HEK293 (cell line): ENCODE results near the gene SPIRE2.
A peak's percentile ranks its signal among the peaks of the same experiment; 100 is the strongest.

ENCODE experiments used
- CTCF ChIA-PET: fragments of 350-600 bp; formaldehyde crosslinking; extraction: SDS; loops from one replicate; lab custom pipeline; 2021; ENCODE audit warnings: antibody characterized with exemption; lab: Yijun Ruan, JAX
- POLR2A ChIA-PET: fragments of 300-600 bp; formaldehyde crosslinking; extraction: SDS; loops from one replicate; lab custom pipeline; 2020; ENCODE audit warnings: antibody characterized with exemption, inconsistent platforms; lab: Yijun Ruan, JAX
- H3K27ac ChIP-seq: fragments of 200-500 bp; sonication (Bioruptor generic); 2 replicates; pipeline ENCODE4 v1.5.1; 2014; ENCODE audit warnings: low read depth, low read length, control low read depth, inconsistent platforms; ENCODE audit errors: extremely low read depth
- H3K36me3 ChIP-seq, 2 experiments: fragments of 200-500 bp in 1 of 2; sonication (Bioruptor generic) in 1 of 2; 1 replicate in 1 of 2; 2 replicates in 1 of 2; pipeline ENCODE4 v1.5.1; 2014 to 2017; ENCODE audit warnings: inconsistent platforms in 2 of 2, low read length in 2 of 2; ENCODE audit not compliant: control insufficient read depth in 2 of 2, insufficient read depth in 1 of 2
- H3K4me1 ChIP-seq: fragments of 200-500 bp; sonication (Bioruptor generic); 2 replicates; pipeline ENCODE4 v1.5.1; 2014; ENCODE audit warnings: mild to moderate bottlenecking, low read length, inconsistent platforms; ENCODE audit not compliant: control insufficient read depth, insufficient read depth
- H3K4me3 ChIP-seq: 2 replicates; pipeline ENCODE4 v1.5.1; 2011; ENCODE audit warnings: low read depth, mild to moderate bottlenecking, control low read depth, low read length, moderate library complexity
- H3K9me3 ChIP-seq: fragments of 200-500 bp; sonication (Bioruptor generic); 2 replicates; pipeline ENCODE4 v1.5.1; 2014; ENCODE audit warnings: low read depth, low read length, inconsistent platforms; ENCODE audit not compliant: control insufficient read depth, insufficient read depth
- KLF1 ChIP-seq: fragments of 450-650 bp; formaldehyde crosslinking; IDR thresholded peaks from 2 replicates; pipeline ENCODE4 v1.5.1; 2016; ENCODE audit warnings: missing biosample characterization, missing genetic modification characterization
- KLF16 ChIP-seq: fragments of 450-650 bp; formaldehyde crosslinking; IDR thresholded peaks from 2 replicates; pipeline ENCODE4 v1.5.1; 2017; ENCODE audit warnings: missing biosample characterization, missing genetic modification characterization
- SCRT1 ChIP-seq: fragments of 450-650 bp; formaldehyde crosslinking; IDR thresholded peaks from 2 replicates; pipeline ENCODE4 v1.5.1; 2016; ENCODE audit warnings: missing biosample characterization, missing genetic modification characterization, borderline replicate concordance
- ZBTB20 ChIP-seq: fragments of 450-650 bp; formaldehyde crosslinking; IDR thresholded peaks from 2 replicates; pipeline ENCODE4 v1.5.1; 2016; ENCODE audit warnings: missing biosample characterization, missing genetic modification characterization
- ZBTB7A ChIP-seq: fragments of 450-650 bp; formaldehyde crosslinking; IDR thresholded peaks from 2 replicates; pipeline ENCODE4 v1.5.1; 2016; ENCODE audit warnings: low read depth, missing biosample characterization, missing genetic modification characterization
- ZBTB8A ChIP-seq: fragments of 450-650 bp; formaldehyde crosslinking; IDR thresholded peaks from 2 replicates; pipeline ENCODE4 v1.5.1; 2016; ENCODE audit warnings: missing biosample characterization, missing genetic modification characterization
- ZIC2 ChIP-seq: fragments of 450-650 bp; formaldehyde crosslinking; IDR thresholded peaks from 2 replicates; pipeline ENCODE4 v1.5.1; 2016; ENCODE audit warnings: missing biosample characterization, missing genetic modification characterization
- ZNF132 ChIP-seq: fragments of 450-650 bp; formaldehyde crosslinking; IDR thresholded peaks from 2 replicates; pipeline ENCODE4 v1.5.1; 2017; ENCODE audit warnings: missing biosample characterization, missing genetic modification characterization, borderline replicate concordance
- ZNF394 ChIP-seq: fragments of 450-650 bp; formaldehyde crosslinking; IDR thresholded peaks from 2 replicates; pipeline ENCODE4 v1.5.1; 2016; ENCODE audit warnings: missing biosample characterization, missing genetic modification characterization, mild to moderate bottlenecking, moderate library complexity, borderline replicate concordance
- ZNF48 ChIP-seq: fragments of 450-650 bp; formaldehyde crosslinking; IDR thresholded peaks from 2 replicates; pipeline ENCODE4 v1.5.1; 2016; ENCODE audit warnings: missing biosample characterization, missing genetic modification characterization
- ZNF561 ChIP-seq: fragments of 450-650 bp; IDR thresholded peaks from 2 replicates; pipeline ENCODE4 v1.5.1; 2018; ENCODE audit warnings: missing biosample characterization, missing genetic modification characterization, borderline replicate concordance
- ZNF585B ChIP-seq: fragments of 450-650 bp; formaldehyde crosslinking; IDR thresholded peaks from 2 replicates; pipeline ENCODE4 v1.5.1; 2016; ENCODE audit warnings: missing biosample characterization, missing genetic modification characterization
- ZNF600 ChIP-seq: fragments of 450-650 bp; formaldehyde crosslinking; IDR thresholded peaks from 2 replicates; pipeline ENCODE4 v1.5.1; 2016; ENCODE audit warnings: missing biosample characterization, missing genetic modification characterization
- TF ChIP-seq, protein P1 (sequence below): sonication (generic); formaldehyde crosslinking; IDR thresholded peaks from 2 replicates; pipeline ENCODE4 v1.8.1; 2022; ENCODE audit warnings: mild to moderate bottlenecking, moderate library complexity, missing genetic modification reagents
- TF ChIP-seq, protein P2 (sequence below): fragments of 450-650 bp; formaldehyde crosslinking; IDR thresholded peaks from 2 replicates; pipeline ENCODE4 v1.5.1; 2016; ENCODE audit warnings: missing biosample characterization, missing genetic modification characterization
- TF ChIP-seq, protein P3 (sequence below): fragments of 450-650 bp; formaldehyde crosslinking; IDR thresholded peaks from 2 replicates; pipeline ENCODE4 v1.5.1; 2016; ENCODE audit warnings: missing biosample characterization, missing genetic modification characterization
- TF ChIP-seq, protein P4 (sequence below): fragments of 450-650 bp; formaldehyde crosslinking; IDR thresholded peaks from 2 replicates; pipeline ENCODE4 v1.5.1; 2016; ENCODE audit warnings: missing biosample characterization, missing genetic modification characterization

The SPIRE2 gene

DNA sequence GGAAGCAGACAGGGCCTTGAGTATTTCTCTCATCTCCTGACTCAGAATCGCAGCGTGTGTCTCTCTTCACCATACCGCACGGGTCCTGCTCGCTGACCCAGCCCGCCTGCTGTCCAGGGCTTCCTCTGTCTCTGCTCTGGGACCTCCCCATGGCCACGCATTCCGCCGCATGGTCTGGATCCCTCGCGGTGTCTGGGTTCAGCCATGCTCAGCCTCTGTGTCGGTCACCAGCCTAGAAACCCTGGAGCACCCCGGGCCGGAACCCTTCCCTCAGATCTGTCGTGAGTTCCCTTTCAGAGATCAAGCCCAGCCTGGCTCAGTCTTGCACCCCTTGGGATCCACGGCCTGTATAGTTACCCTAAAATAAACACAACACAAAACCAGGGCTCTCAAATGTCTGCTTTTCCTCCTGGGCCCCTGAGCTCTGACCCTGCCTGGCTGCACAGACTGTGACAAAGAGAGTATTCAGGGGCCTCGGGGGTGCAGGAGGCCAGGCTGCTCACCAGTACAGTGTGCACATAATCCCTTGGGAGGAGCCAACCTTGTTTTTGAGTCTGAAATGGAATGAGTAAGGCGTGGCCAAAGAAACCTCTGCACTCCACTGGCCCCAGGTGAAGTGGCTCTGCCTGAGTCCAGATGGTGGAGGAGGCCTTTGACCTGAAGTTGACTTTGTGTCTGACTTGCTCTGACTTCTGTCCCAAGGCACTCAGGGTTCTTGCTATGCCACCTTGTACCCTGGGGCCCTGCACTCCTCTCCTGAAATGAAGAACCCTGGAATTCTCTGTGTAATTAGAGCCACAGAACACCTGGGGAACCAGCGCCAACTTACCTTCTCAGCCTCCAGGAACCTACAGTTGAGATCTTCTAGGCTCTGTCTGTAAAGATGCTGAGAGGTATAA is 5.8 kb upstream of the SPIRE2 start:
- H3K36me3 ChIP-seq: no peaks in the 10 kb centered on the region
- TF ChIP-seq, protein P1, sequence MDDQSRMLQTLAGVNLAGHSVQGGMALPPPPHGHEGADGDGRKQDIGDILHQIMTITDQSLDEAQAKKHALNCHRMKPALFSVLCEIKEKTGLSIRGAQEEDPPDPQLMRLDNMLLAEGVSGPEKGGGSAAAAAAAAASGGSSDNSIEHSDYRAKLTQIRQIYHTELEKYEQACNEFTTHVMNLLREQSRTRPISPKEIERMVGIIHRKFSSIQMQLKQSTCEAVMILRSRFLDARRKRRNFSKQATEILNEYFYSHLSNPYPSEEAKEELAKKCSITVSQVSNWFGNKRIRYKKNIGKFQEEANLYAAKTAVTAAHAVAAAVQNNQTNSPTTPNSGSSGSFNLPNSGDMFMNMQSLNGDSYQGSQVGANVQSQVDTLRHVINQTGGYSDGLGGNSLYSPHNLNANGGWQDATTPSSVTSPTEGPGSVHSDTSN: no peak
- TF ChIP-seq KLF1 (tag by site-specific recombination) (0 out of 2 replicates have a peak, but pooled peaks have one; percentile 12), ZNF132 (tag by site-specific recombination) (no peak), ZBTB20 (tag by site-specific recombination) (peak; percentile 58), ZNF600 (tag by site-specific recombination) (peak; percentile 52; the same call in 1 of the 2 replicates), KLF16 (tag by site-specific recombination) (no peak), SCRT1 (tag by site-specific recombination) (no peak), ZNF585B (tag by site-specific recombination) (peak; percentile 46), ZNF561 (tag by site-specific recombination) (no peak)
- TF ChIP-seq, protein P2, sequence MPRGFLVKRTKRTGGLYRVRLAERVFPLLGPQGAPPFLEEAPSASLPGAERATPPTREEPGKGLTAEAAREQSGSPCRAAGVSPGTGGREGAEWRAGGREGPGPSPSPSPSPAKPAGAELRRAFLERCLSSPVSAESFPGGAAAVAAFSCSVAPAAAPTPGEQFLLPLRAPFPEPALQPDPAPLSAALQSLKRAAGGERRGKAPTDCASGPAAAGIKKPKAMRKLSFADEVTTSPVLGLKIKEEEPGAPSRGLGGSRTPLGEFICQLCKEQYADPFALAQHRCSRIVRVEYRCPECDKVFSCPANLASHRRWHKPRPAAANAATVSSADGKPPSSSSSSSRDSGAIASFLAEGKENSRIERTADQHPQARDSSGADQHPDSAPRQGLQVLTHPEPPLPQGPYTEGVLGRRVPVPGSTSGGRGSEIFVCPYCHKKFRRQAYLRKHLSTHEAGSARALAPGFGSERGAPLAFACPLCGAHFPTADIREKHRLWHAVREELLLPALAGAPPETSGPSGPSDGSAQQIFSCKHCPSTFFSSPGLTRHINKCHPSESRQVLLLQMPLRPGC (tag by site-specific recombination): no peak
- CTCF ChIA-PET: interaction anchor here (1.7 kb wide), 1 partner anchor 38 kb away, joined by 8 read pairs; no protein-coding TSS in a partner anchor
- H3K9me3 ChIP-seq: no peaks in the 10 kb centered on the region
- H3K27ac ChIP-seq: no peak overlapping the region; the same call in 1 of the 2 replicates
- POLR2A ChIA-PET: interaction anchor here (0.9 kb wide), 1 partner anchor 51 kb away, joined by 3 read pairs; the partner anchor contains the start of gene TCF25
- no peak overlapping the region for H3K4me3 ChIP-seq
- peaks cover 10% of the 10 kb centered on the region for H3K4me1 ChIP-seq

DNA sequence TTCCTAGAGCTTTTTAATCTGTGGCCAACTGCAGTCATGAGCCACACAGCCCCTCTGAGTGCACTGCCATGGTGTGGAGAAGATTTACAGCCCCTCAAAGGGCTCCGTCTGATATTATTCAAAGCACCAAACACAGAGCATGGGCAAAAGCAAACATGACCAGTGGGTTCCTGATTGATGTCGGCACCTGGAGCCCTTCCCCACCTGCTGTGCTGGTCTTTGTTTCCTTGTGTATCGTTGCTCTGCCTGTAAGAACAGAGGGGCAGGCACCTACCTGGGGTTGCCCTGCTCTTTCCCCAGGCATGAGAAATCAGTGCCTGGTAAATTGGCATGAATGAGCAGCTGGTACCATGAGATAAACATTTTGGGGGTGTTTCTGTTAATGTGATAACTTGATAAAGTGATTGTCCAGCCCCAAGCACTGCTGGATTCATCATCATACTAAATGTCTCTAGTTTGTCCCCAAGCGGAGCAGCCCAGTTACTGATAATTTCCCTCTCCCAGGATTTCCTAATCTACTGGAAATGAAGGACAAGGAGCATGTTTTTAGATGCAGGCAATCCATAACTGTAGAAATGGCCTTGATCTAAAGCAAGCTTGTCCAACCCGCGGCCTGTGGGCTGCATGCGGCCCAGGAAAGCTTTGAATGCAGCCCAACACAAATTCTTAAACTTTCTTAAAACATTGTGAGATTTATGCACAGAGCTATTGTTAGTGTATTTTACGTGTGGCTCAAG is 5.0 kb upstream of the SPIRE2 start:
- Histone ChIP-seq H3K27ac (no peak overlapping the region), H3K4me1 (peaks cover 14% of the 10 kb centered on the region), H3K4me3 (no peak overlapping the region), H3K9me3 (no peaks in the 10 kb centered on the region), H3K36me3 (no peaks in the 10 kb centered on the region)
- TF ChIP-seq ZBTB8A (tag by site-specific recombination): peak; percentile 43; the same call in 1 of the 2 replicates
- TF ChIP-seq ZNF48 (tag by site-specific recombination): no peak
- TF ChIP-seq ZIC2 (tag by site-specific recombination): peak; percentile 75
- no peak for TF ChIP-seq ZBTB7A (tag by site-specific recombination)
- TF ChIP-seq, protein P3, sequence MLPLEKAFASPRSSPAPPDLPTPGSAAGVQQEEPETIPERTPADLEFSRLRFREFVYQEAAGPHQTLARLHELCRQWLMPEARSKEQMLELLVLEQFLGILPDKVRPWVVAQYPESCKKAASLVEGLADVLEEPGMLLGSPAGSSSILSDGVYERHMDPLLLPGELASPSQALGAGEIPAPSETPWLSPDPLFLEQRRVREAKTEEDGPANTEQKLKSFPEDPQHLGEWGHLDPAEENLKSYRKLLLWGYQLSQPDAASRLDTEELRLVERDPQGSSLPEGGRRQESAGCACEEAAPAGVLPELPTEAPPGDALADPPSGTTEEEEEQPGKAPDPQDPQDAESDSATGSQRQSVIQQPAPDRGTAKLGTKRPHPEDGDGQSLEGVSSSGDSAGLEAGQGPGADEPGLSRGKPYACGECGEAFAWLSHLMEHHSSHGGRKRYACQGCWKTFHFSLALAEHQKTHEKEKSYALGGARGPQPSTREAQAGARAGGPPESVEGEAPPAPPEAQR (tag by site-specific recombination): no peak
- TF ChIP-seq ZNF394 (tag by site-specific recombination): no peak
- TF ChIP-seq ZNF600 (tag by site-specific recombination): no peak
- TF ChIP-seq, protein P4, sequence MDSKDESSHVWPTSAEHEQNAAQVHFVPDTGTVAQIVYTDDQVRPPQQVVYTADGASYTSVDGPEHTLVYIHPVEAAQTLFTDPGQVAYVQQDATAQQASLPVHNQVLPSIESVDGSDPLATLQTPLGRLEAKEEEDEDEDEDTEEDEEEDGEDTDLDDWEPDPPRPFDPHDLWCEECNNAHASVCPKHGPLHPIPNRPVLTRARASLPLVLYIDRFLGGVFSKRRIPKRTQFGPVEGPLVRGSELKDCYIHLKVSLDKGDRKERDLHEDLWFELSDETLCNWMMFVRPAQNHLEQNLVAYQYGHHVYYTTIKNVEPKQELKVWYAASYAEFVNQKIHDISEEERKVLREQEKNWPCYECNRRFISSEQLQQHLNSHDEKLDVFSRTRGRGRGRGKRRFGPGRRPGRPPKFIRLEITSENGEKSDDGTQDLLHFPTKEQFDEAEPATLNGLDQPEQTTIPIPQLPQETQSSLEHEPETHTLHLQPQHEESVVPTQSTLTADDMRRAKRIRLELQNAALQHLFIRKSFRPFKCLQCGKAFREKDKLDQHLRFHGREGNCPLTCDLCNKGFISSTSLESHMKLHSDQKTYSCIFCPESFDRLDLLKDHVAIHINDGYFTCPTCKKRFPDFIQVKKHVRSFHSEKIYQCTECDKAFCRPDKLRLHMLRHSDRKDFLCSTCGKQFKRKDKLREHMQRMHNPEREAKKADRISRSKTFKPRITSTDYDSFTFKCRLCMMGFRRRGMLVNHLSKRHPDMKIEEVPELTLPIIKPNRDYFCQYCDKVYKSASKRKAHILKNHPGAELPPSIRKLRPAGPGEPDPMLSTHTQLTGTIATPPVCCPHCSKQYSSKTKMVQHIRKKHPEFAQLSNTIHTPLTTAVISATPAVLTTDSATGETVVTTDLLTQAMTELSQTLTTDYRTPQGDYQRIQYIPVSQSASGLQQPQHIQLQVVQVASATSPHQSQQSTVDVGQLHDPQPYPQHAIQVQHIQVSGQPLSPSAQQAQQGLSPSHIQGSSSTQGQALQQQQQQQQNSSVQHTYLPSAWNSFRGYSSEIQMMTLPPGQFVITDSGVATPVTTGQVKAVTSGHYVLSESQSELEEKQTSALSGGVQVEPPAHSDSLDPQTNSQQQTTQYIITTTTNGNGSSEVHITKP: peak; percentile 55
- POLR2A ChIA-PET: interaction anchor here (0.9 kb wide), 2 partner anchors 10 to 50 kb away, joined by 3 read pairs; partner anchors contain the start of gene TCF25
- CTCF ChIA-PET: interaction anchor here (1.7 kb wide), 1 partner anchor 38 kb away, joined by 8 read pairs; no protein-coding TSS in a partner anchor
